ENCODE measurements around the gene ZNF160. TPM values are rescaled to one million over a fixed set of nuclear protein-coding genes. Genes with fewer than 3 reads are reported as not detected.

The ZNF160 gene
- polyA plus RNA-seq, 1 of the 3 experiments (the other 2 are of a cell fraction), result 10.1 TPM

GRCh38 chr19:53086949-53087348 lies 16.3 kb downstream of the ZNF160 start:
- no peaks in the 10 kb centered on the region for H4K20me1 ChIP-seq (ENCODE audit: insufficient read depth)
- H3K9ac ChIP-seq, result no peak overlapping the region
- WGBS (ENCODE audit: low lambda C conversion rate), result 83% methylated on average over 5 of the region's 5 CpGs
- no peaks in the 10 kb centered on the region for H3K27me3 ChIP-seq (ENCODE audit: insufficient read depth)
- H3K27ac ChIP-seq (ENCODE audit: low read depth in 2 of 2, low read length in 1 of 2), result no peak overlapping the region
- no peaks in the 10 kb centered on the region for H3K4me1 ChIP-seq (ENCODE audit: control insufficient read depth in 1 of 2, insufficient read depth in 2 of 2, low read depth in 1 of 2, low read length in 1 of 2)
- H3K9me3 ChIP-seq, result no peaks in the 10 kb centered on the region
- CTCF ChIA-PET, result interaction anchor here (3.2 kb wide), 1 partner anchor 10 kb away, joined by 9 read pairs; no protein-coding TSS in a partner anchor
- H3F3A ChIP-seq (replicated peaks; ENCODE audit: insufficient read depth), result no peaks in the 10 kb centered on the region
- POLR2A ChIA-PET, result no interaction called here
- H2AFZ ChIP-seq (ENCODE audit: low read depth), result no peak overlapping the region
- no peak for TF ChIP-seq FOXM1 (IDR thresholded peaks at IDR 0.05; ENCODE audit: low read depth)
- TF ChIP-seq RAD21 (IDR thresholded peaks at IDR 0.05; ENCODE audit: low read length), result no peak
- TF ChIP-seq TCF12 (IDR thresholded peaks at IDR 0.05), result no peak
- TF ChIP-seq JUND (IDR thresholded peaks at IDR 0.05), result no peak
- no peak for TF ChIP-seq NRF1 (IDR thresholded peaks at IDR 0.05; ENCODE audit: low read depth, low read length)
- no peak for TF ChIP-seq TAF1 (IDR thresholded peaks at IDR 0.05; ENCODE audit: borderline replicate concordance, low read depth, low read length)
- H3K4me2 ChIP-seq, result no peak overlapping the region
- H3K36me3 ChIP-seq (replicated peaks in 1 of 2; ENCODE audit: control insufficient read depth in 1 of 2, insufficient read depth in 2 of 2, low read length in 1 of 2), result peaks cover 49 to 73% of the 10 kb centered on the region in 2 experiments
- peaks cover 1% of the 10 kb centered on the region; the same call in 1 of the 2 replicates for H3K79me2 ChIP-seq (ENCODE audit: insufficient read depth)
- no peaks in the 10 kb centered on the region for H3K9me2 ChIP-seq
- no peak for DNase-seq
- no peak overlapping the region for H3K4me3 ChIP-seq (ENCODE audit: low read depth in 2 of 2, low read length in 1 of 2)

- Histone ChIP-seq H3K4me2 (no peak overlapping the region), H3K9me2 (no peaks in the 10 kb centered on the region), H4K20me1 (ENCODE audit: insufficient read depth) (no peaks in the 10 kb centered on the region), H3F3A (replicated peaks; ENCODE audit: insufficient read depth) (no peaks in the 10 kb centered on the region), H3K9ac (no peak overlapping the region), H3K4me1 (ENCODE audit: control insufficient read depth in 1 of 2, insufficient read depth in 2 of 2, low read depth in 1 of 2, low read length in 1 of 2) (no peaks in the 10 kb centered on the region), H2AFZ (ENCODE audit: low read depth) (no peak overlapping the region), H3K79me2 (ENCODE audit: insufficient read depth) (peaks cover 16% of the 10 kb centered on the region; the same call in 1 of the 2 replicates), H3K27me3 (ENCODE audit: insufficient read depth) (no peaks in the 10 kb centered on the region), H3K36me3 (replicated peaks in 1 of 2; ENCODE audit: control insufficient read depth in 1 of 2, insufficient read depth in 2 of 2, low read length in 1 of 2) (peaks cover 49 to 63% of the 10 kb centered on the region in 2 experiments), H3K27ac (ENCODE audit: low read depth in 2 of 2, low read length in 1 of 2) (no peak overlapping the region), H3K9me3 (peaks cover 6% of the 10 kb centered on the region; the same call in 1 of the 2 replicates), H3K4me3 (ENCODE audit: low read depth in 2 of 2, low read length in 1 of 2) (no peak overlapping the region)
- ChIA-PET CTCF (interaction anchor here (3.2 kb wide), 1 partner anchor 9 kb away, joined by 9 read pairs; no protein-coding TSS in a partner anchor), POLR2A (no interaction called here)
- TF ChIP-seq YY1 (IDR thresholded peaks at IDR 0.05; ENCODE audit: low read depth) (no peak), PBX3 (IDR thresholded peaks at IDR 0.05) (no peak), FOXJ3 (CRISPR knock-in tag; IDR thresholded peaks at IDR 0.05) (no peak), TAF1 (IDR thresholded peaks at IDR 0.05; ENCODE audit: borderline replicate concordance, low read depth, low read length) (no peak), REST (IDR thresholded peaks at IDR 0.05; ENCODE audit: low read depth, low read length) (no peak), ELF1 (IDR thresholded peaks at IDR 0.05) (no peak), EZH2phosphoT487 (IDR thresholded peaks at IDR 0.05; ENCODE audit: borderline replicate concordance, low read depth) (no peak)
- DNase-seq, result no peak
- WGBS (ENCODE audit: low lambda C conversion rate), result 96% methylated on average over 7 of the region's 7 CpGs
Measured at GRCh38 chr19:53085496-53085895, 17.7 kb downstream of the ZNF160 start.

Measured in SK-N-SH (cell line).